SK-N-SH treated with all-trans-retinoic acid at 6 μM for 48 hours (cell line): Measurements from ENCODE around the gene VGF.

Experiments
- ATAC-seq: fragments of 200-7000 bp; cut with Tn5 transposase; 3 replicates; pipeline ENCODE4 v1.9.1; 2020; ENCODE audit warnings: mild to moderate bottlenecking, moderate library complexity
- BACH2 ChIP-seq: fragments of 250-450 bp; sonication (Bioruptor Pico); IDR thresholded peaks from 2 replicates; pipeline ENCODE4 v1.9.0; 2021; ENCODE audit warnings: mild to moderate bottlenecking, borderline replicate concordance
- CSDC2 ChIP-seq: fragments of 250-450 bp; sonication (Bioruptor Pico); IDR thresholded peaks from 2 replicates; pipeline ENCODE4 v1.5.0; 2020; ENCODE audit warnings: mild to moderate bottlenecking, moderate library complexity
- CSRNP3 ChIP-seq: fragments of 250-450 bp; sonication (Bioruptor Pico); IDR thresholded peaks from 2 replicates; pipeline ENCODE4 v1.5.1; 2021; ENCODE audit warnings: mild to moderate bottlenecking, moderate library complexity
- ESRRG ChIP-seq: fragments of 250-450 bp; sonication (Bioruptor Pico); IDR thresholded peaks from 2 replicates; pipeline ENCODE4 v1.6.1; 2021; ENCODE audit warnings: mild to moderate bottlenecking
- GLIS3 ChIP-seq: fragments of 250-450 bp; sonication (Bioruptor Pico); IDR thresholded peaks from 2 replicates; pipeline ENCODE4 v1.5.0; 2020; ENCODE audit warnings: mild to moderate bottlenecking, moderate library complexity
- ISL1 ChIP-seq: fragments of 250-450 bp; sonication (Bioruptor Pico); IDR thresholded peaks from 2 replicates; pipeline ENCODE4 v2.1.2; 2022; ENCODE audit warnings: mild to moderate bottlenecking, moderate library complexity
- PATZ1 ChIP-seq: fragments of 250-450 bp; sonication (Bioruptor Pico); IDR thresholded peaks from 2 replicates; pipeline ENCODE4 v1.8.0; 2020; ENCODE audit warnings: mild to moderate bottlenecking, moderate library complexity, borderline replicate concordance
- PPARA ChIP-seq: fragments of 250-450 bp; sonication (Bioruptor Pico); IDR thresholded peaks from 2 replicates; pipeline ENCODE4 v1.5.0; 2020; ENCODE audit warnings: mild to moderate bottlenecking, borderline replicate concordance
- SNAI2 ChIP-seq: fragments of 250-450 bp; sonication (Bioruptor Pico); IDR thresholded peaks from 2 replicates; pipeline ENCODE4 v1.5.0; 2020; ENCODE audit warnings: mild to moderate bottlenecking, moderate library complexity
- TOX ChIP-seq: fragments of 250-450 bp; sonication (Bioruptor Pico); IDR thresholded peaks from 2 replicates; pipeline ENCODE4 v1.8.0; 2021; ENCODE audit warnings: mild to moderate bottlenecking, moderate library complexity, borderline replicate concordance
- ZC3H10 ChIP-seq: fragments of 250-450 bp; sonication (Bioruptor Pico); IDR thresholded peaks from 2 replicates; pipeline ENCODE4 v1.5.1; 2021; ENCODE audit warnings: mild to moderate bottlenecking, moderate library complexity
- ZFP3 ChIP-seq: fragments of 250-450 bp; sonication (Bioruptor Pico); IDR thresholded peaks from 2 replicates; pipeline ENCODE4 v1.5.0; 2020; ENCODE audit warnings: mild to moderate bottlenecking, moderate library complexity
- ZFP30 ChIP-seq: fragments of 450-650 bp; formaldehyde crosslinking; IDR thresholded peaks from 2 replicates; pipeline ENCODE4 v1.5.0; 2022; ENCODE audit warnings: mild to moderate bottlenecking, moderate library complexity
- ZNF565 ChIP-seq: fragments of 450-650 bp; formaldehyde crosslinking; conservative IDR thresholded peaks from 2 replicates; pipeline ENCODE4 v1.5.0; 2020; ENCODE audit warnings: low read depth, mild to moderate bottlenecking, moderate library complexity
- ZNF70 ChIP-seq: fragments of 450-650 bp; formaldehyde crosslinking; IDR thresholded peaks from 2 replicates; pipeline ENCODE4 v1.5.0; 2020; ENCODE audit warnings: mild to moderate bottlenecking, moderate library complexity
- ZNF8 ChIP-seq: fragments of 450-650 bp; formaldehyde crosslinking; IDR thresholded peaks from 2 replicates; pipeline ENCODE4 v1.5.0; 2020; ENCODE audit warnings: mild to moderate bottlenecking, moderate library complexity
- TF ChIP-seq, protein P1 (sequence below): fragments of 250-450 bp; sonication (Bioruptor Pico); IDR thresholded peaks from 2 replicates; pipeline ENCODE4 v1.8.0; 2021; ENCODE audit warnings: low read depth, mild to moderate bottlenecking, moderate library complexity, borderline replicate concordance
- TF ChIP-seq, protein P2 (sequence below): fragments of 250-450 bp; sonication (Bioruptor Pico); IDR thresholded peaks from 2 replicates; pipeline ENCODE4 v1.5.0; 2020; ENCODE audit warnings: mild to moderate bottlenecking, moderate library complexity
- TF ChIP-seq, protein P3 (sequence below): fragments of 250-450 bp; sonication (Bioruptor Pico); IDR thresholded peaks from 2 replicates; pipeline ENCODE4 v1.5.1; 2020; ENCODE audit warnings: low read depth, mild to moderate bottlenecking, moderate library complexity

The VGF gene

GRCh38 chr7:101170617-101171441 is 5.5 kb upstream of the VGF start (continued):
- TF ChIP-seq, protein P1, sequence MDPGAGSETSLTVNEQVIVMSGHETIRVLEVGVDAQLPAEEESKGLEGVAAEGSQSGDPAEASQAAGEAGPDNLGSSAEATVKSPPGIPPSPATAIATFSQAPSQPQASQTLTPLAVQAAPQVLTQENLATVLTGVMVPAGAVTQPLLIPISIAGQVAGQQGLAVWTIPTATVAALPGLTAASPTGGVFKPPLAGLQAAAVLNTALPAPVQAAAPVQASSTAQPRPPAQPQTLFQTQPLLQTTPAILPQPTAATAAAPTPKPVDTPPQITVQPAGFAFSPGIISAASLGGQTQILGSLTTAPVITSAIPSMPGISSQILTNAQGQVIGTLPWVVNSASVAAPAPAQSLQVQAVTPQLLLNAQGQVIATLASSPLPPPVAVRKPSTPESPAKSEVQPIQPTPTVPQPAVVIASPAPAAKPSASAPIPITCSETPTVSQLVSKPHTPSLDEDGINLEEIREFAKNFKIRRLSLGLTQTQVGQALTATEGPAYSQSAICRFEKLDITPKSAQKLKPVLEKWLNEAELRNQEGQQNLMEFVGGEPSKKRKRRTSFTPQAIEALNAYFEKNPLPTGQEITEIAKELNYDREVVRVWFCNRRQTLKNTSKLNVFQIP (CRISPR knock-in tag) = no peak
- TF ChIP-seq ZFP30 (CRISPR knock-in tag) (no peak), ZNF70 (CRISPR knock-in tag) (no peak), ISL1 (CRISPR knock-in tag) (no peak)
- TF ChIP-seq, protein P2, sequence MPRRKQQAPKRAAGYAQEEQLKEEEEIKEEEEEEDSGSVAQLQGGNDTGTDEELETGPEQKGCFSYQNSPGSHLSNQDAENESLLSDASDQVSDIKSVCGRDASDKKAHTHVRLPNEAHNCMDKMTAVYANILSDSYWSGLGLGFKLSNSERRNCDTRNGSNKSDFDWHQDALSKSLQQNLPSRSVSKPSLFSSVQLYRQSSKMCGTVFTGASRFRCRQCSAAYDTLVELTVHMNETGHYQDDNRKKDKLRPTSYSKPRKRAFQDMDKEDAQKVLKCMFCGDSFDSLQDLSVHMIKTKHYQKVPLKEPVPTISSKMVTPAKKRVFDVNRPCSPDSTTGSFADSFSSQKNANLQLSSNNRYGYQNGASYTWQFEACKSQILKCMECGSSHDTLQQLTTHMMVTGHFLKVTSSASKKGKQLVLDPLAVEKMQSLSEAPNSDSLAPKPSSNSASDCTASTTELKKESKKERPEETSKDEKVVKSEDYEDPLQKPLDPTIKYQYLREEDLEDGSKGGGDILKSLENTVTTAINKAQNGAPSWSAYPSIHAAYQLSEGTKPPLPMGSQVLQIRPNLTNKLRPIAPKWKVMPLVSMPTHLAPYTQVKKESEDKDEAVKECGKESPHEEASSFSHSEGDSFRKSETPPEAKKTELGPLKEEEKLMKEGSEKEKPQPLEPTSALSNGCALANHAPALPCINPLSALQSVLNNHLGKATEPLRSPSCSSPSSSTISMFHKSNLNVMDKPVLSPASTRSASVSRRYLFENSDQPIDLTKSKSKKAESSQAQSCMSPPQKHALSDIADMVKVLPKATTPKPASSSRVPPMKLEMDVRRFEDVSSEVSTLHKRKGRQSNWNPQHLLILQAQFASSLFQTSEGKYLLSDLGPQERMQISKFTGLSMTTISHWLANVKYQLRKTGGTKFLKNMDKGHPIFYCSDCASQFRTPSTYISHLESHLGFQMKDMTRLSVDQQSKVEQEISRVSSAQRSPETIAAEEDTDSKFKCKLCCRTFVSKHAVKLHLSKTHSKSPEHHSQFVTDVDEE (CRISPR knock-in tag) = no peak
- TF ChIP-seq, all 23 proteins: peak for 0

DNA sequence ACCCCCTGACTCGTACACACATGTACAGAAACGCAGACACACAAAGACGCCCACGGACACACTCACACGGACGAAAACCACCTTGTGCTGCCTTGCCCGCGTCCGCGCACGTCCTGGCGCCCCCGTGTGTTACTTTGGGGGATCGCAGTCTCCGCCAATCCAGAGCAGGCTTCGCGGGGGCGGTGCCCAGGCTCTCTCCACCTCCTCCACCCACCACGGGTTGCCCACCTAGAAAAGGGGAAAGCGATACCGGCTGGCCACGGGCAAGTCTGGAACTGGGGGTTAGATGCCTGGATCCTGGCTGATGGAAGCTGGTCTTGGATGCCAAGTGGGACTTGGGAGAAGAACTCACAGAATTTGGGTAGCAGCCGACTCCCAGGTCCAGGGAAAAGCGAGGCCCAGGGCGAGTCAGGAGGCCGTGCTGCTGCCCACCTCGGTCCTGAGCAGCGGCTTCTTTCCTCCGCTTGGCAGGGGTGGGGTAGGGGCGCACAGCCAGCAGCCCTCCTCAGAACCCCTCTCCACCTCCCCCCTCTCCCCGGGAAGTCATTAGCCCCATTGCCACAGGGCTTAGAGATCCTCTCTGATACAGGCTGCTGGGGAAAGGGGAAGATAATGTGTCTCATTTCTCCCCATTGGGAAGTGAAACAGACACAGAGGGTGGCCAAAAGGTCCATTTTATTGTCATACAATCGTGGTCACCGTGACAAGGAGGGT is 4.6 kb upstream of the VGF start:
- peak; percentile 66 for ATAC-seq
- no peak for TF ChIP-seq ZC3H10
- no peak for TF ChIP-seq CSRNP3
- no peak for TF ChIP-seq ZFP3
- TF ChIP-seq SNAI2 (CRISPR knock-in tag) = no peak
- no peak for TF ChIP-seq ZNF70 (CRISPR knock-in tag)
- TF ChIP-seq ZFP30 (CRISPR knock-in tag) = no peak
- no peak for TF ChIP-seq BACH2 (CRISPR knock-in tag)
- no peak for TF ChIP-seq ZNF8
- TF ChIP-seq, protein P2 (CRISPR knock-in tag) = no peak
- TF ChIP-seq PATZ1 (CRISPR knock-in tag) = no peak
- no peak for TF ChIP-seq ESRRG (CRISPR knock-in tag)
- TF ChIP-seq PPARA = no peak
- TF ChIP-seq, protein P3, sequence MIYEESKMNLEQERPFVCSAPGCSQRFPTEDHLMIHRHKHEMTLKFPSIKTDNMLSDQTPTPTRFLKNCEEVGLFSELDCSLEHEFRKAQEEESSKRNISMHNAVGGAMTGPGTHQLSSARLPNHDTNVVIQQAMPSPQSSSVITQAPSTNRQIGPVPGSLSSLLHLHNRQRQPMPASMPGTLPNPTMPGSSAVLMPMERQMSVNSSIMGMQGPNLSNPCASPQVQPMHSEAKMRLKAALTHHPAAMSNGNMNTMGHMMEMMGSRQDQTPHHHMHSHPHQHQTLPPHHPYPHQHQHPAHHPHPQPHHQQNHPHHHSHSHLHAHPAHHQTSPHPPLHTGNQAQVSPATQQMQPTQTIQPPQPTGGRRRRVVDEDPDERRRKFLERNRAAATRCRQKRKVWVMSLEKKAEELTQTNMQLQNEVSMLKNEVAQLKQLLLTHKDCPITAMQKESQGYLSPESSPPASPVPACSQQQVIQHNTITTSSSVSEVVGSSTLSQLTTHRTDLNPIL (CRISPR knock-in tag) = no peak
- no peak for TF ChIP-seq TOX (CRISPR knock-in tag)
- TF ChIP-seq GLIS3 = no peak
- TF ChIP-seq ZNF565 = no peak
- TF ChIP-seq CSDC2 = no peak
- TF ChIP-seq, all 23 proteins: peak for 0
